HepG2 (cell line): ENCODE data around the gene MREG. TPM values are rescaled to one million over a fixed set of nuclear protein-coding genes. Genes with fewer than 3 reads are reported as not detected.

Source experiments
- ATAC-seq: fragments of 200-7000 bp; cut with Tn5 transposase; 3 replicates; pipeline ENCODE4 v1.9.1; 2020; ENCODE audit warnings: mild to moderate bottlenecking, moderate library complexity
- BruUV-seq: library from RNA; stranded (reverse); fragments of 400-500 nt; replicated peaks from 2 replicates; lab custom pipeline; 2021; lab: Mats Ljungman, UMichigan
- CTCF ChIA-PET: fragments of 300-600 bp; formaldehyde crosslinking; extraction: SDS; loops from one replicate; lab custom pipeline; 2021; ENCODE audit warnings: low total read pairs, inconsistent platforms, low intra/inter-chr PET ratio; lab: Yijun Ruan, JAX
- POLR2A ChIA-PET: fragments of 350-600 bp; sonication (Branson Sonifier 250); formaldehyde crosslinking; loops from one replicate; lab custom pipeline; 2020; ENCODE audit warnings: antibody characterized with exemption, inconsistent platforms; lab: Yijun Ruan, JAX
- DNase-seq: peaks from one replicate; pipeline ENCODE4 v3.0.0-alpha.2; 2015; ENCODE audit warnings: low spot score
- FAIRE-seq: peaks from 3 replicates; lab custom pipeline; 2011; peaks lifted over from hg19 to GRCh38; lab: Jason Lieb, UNC
- H2AFZ ChIP-seq: one replicate; pipeline ENCODE4 v1.6.1; 2011; ENCODE audit warnings: low read length, inconsistent platforms
- H3K27ac ChIP-seq: fragments of 300-600 bp; 3 replicates; pipeline ENCODE4 v1.8.0; 2011; ENCODE audit warnings: mixed run types, mild to moderate bottlenecking, mixed read lengths, low read length, inconsistent platforms; ENCODE audit not compliant: insufficient read depth; ENCODE audit errors: extremely low read length
- H3K27me3 ChIP-seq, 2 experiments: fragments of 200-600 bp in 1 of 2; 2 replicates in 1 of 2; 3 replicates in 1 of 2; pipeline versions ENCODE4 v1.6.0 to v1.8.0; 2011; ENCODE audit warnings: low read length in 2 of 2, mild to moderate bottlenecking in 2 of 2, moderate library complexity in 2 of 2, inconsistent platforms in 1 of 2; ENCODE audit not compliant: insufficient read depth in 2 of 2, control insufficient read depth in 1 of 2
- H3K36me3 ChIP-seq, 2 experiments: fragments of 200-600 bp in 1 of 2; replicated peaks in 1 of 2; 2 replicates in 1 of 2; 3 replicates in 1 of 2; pipeline versions ENCODE4 v1.5.1 to v1.8.0; 2011; ENCODE audit warnings: low read length in 2 of 2, inconsistent platforms in 1 of 2; ENCODE audit not compliant: insufficient read depth in 2 of 2, control insufficient read depth in 1 of 2
- H3K4me1 ChIP-seq: 2 replicates; pipeline ENCODE4 v1.5.1; 2012; ENCODE audit warnings: low read length, inconsistent platforms; ENCODE audit not compliant: insufficient read depth
- H3K4me2 ChIP-seq: 2 replicates; pipeline ENCODE4 v1.6.0; 2011; ENCODE audit warnings: low read depth, low read length, inconsistent platforms
- H3K4me3 ChIP-seq, 3 experiments: fragments of 200-600 bp in 1 of 3; sonication (generic), shearing (Covaris generic) in 1 of 3; replicated peaks in 1 of 3; 2 replicates each; pipeline ENCODE4 v1.5.1; 2011 to 2016; ENCODE audit warnings: low read length in 3 of 3, inconsistent platforms in 2 of 3, low read depth in 2 of 3, mild to moderate bottlenecking in 2 of 3, control low read depth in 1 of 3, mixed read lengths in 1 of 3; ENCODE audit not compliant: insufficient read depth in 1 of 3
- H3K79me2 ChIP-seq: one replicate; pipeline ENCODE4 v1.6.1; 2011; ENCODE audit warnings: low read length, inconsistent platforms; ENCODE audit not compliant: insufficient read depth
- H3K9ac ChIP-seq: 2 replicates; pipeline ENCODE4 v1.6.0; 2011; ENCODE audit warnings: mild to moderate bottlenecking, low read depth, low read length, inconsistent platforms; ENCODE audit not compliant: insufficient read depth
- H3K9me3 ChIP-seq: 2 replicates; pipeline ENCODE4 v1.5.1; 2012; ENCODE audit warnings: mild to moderate bottlenecking, low read length
- H4K20me1 ChIP-seq: 2 replicates; pipeline ENCODE4 v1.6.0; 2011; ENCODE audit warnings: inconsistent platforms, mild to moderate bottlenecking, low read length, moderate library complexity; ENCODE audit not compliant: insufficient read depth
- ELF1 ChIP-seq: sonication (generic); formaldehyde crosslinking; IDR thresholded peaks from 2 replicates; pipeline ENCODE4 v1.4.0; 2020; ENCODE audit warnings: missing genetic modification reagents
- GABPB1 ChIP-seq: IDR thresholded peaks from 2 replicates; pipeline ENCODE4 v1.6.1; 2016; ENCODE audit warnings: mild to moderate bottlenecking, missing genetic modification reagents, moderate library complexity, missing compliant biosample characterization
- MNT ChIP-seq: fragments of 450-650 bp; IDR thresholded peaks from 2 replicates; pipeline ENCODE4 v1.6.1; 2016
- NFRKB ChIP-seq: fragments of 450-650 bp; IDR thresholded peaks from 2 replicates; pipeline ENCODE4 v1.6.1; 2017
- RBAK ChIP-seq: sonication (generic); formaldehyde crosslinking; IDR thresholded peaks from 2 replicates; pipeline ENCODE4 v1.5.1; 2020; ENCODE audit warnings: mild to moderate bottlenecking, missing genetic modification reagents
- ZFY ChIP-seq: sonication (generic); formaldehyde crosslinking; IDR thresholded peaks from 2 replicates; pipeline ENCODE4 v1.4.0; 2020; ENCODE audit warnings: missing genetic modification reagents
- ZNF251 ChIP-seq: sonication (generic); formaldehyde crosslinking; IDR thresholded peaks from 2 replicates; pipeline ENCODE4 v1.9.0; 2021; ENCODE audit warnings: mild to moderate bottlenecking, missing genetic modification reagents
- ZNF556 ChIP-seq: sonication (generic); formaldehyde crosslinking; IDR thresholded peaks from 2 replicates; pipeline ENCODE4 v1.4.0; 2020; ENCODE audit warnings: mild to moderate bottlenecking, missing genetic modification reagents, borderline replicate concordance
- ZNF557 ChIP-seq: sonication (generic); formaldehyde crosslinking; IDR thresholded peaks from 2 replicates; pipeline ENCODE4 v1.4.0; 2020; ENCODE audit warnings: missing genetic modification reagents
- ZSCAN12 ChIP-seq: sonication (generic); formaldehyde crosslinking; IDR thresholded peaks from 2 replicates; pipeline ENCODE4 v1.9.0; 2021; ENCODE audit warnings: mild to moderate bottlenecking, missing genetic modification reagents
- WGBS: methylation state at CpG from one replicate; pipeline ENCODE4 v1.1.6; 2017; ENCODE audit warnings: low lambda C conversion rate; 5-methylcytosine and 5-hydroxymethylcytosine counted together
- in situ Hi-C: cut with HindIII; loops from 2 replicates; pipeline ENCODE4 v1.10.0; 2017; ENCODE audit warnings: low pct_unique_long_range_greater_than_20kb; ENCODE audit not compliant: extremely low pct_ligation_motif_present
- intact Hi-C: fragments of 100-400 bp; cut with micrococcal nuclease; formaldehyde crosslinking; loops from one replicate; pipeline ENCODE4 v1.10.0; 2022; ENCODE audit not compliant: unreplicated experiment
- polyA plus RNA-seq, 8 experiments: library from polyadenylated mRNA; depleted of rRNA in 3 of 8; stranded (reverse) in 7 of 8; unstranded in 1 of 8; fragments of >200 nt; fragmentation: Illumina TruSeq in 4 of 8; extraction: Trizol in 4 of 8; gene quantifications; 2 replicates each; pipeline versions ENCODE4 v1.2.1 to v1.2.3, GENCODE V29; 2011 to 2016; ENCODE audit warnings: low read depth in 4 of 8, missing spikeins in 1 of 8, mixed read lengths in 1 of 8; ENCODE audit not compliant: insufficient read depth in 1 of 8
- total RNA-seq, 5 experiments: library from RNA; depleted of rRNA; stranded (reverse); fragments of >200 nt; fragmentation: Illumina TruSeq; extraction: Trizol; gene quantifications; 2 replicates each; pipeline ENCODE4 v1.2.3, GENCODE V29; 2016; ENCODE audit warnings: low read depth in 1 of 5

Gene MREG
- total and polyA plus RNA-seq, 2 of the 13 experiments (the other 11 are each of a cell fraction or from before 2014, with no cell fraction given): 7.5 to 23.3 TPM

- DNase-seq: no peak
- peaks cover 27% of the 10 kb centered on the region for H3K4me1 ChIP-seq
- no peaks in the 10 kb centered on the region for H3K36me3 ChIP-seq
- H3K27me3 ChIP-seq: no peaks in the 10 kb centered on the region
- no peak overlapping the region for H3K27ac ChIP-seq
- intact Hi-C loops: no loop called here
- no peak for FAIRE-seq
- no peak overlapping the region for H3K4me3 ChIP-seq
- no TSS peak for BruUV-seq
- H3K9ac ChIP-seq: no peak overlapping the region
- ChIA-PET CTCF (no interaction called here), POLR2A (no interaction called here)
- H4K20me1 ChIP-seq: no peaks in the 10 kb centered on the region
- 87% methylated on average over 5 of the region's 5 CpGs for WGBS
- no peaks in the 10 kb centered on the region for H3K79me2 ChIP-seq
- in situ Hi-C loops: loop anchor here (10.0 kb wide), 1 partner anchor 291 kb away; no protein-coding TSS in a partner anchor
- H3K4me2 ChIP-seq: no peak overlapping the region
- no peaks in the 10 kb centered on the region for H3K9me3 ChIP-seq
- H2AFZ ChIP-seq: no peak overlapping the region
- no peak for TF ChIP-seq GABPB1 (CRISPR knock-in tag)
- TF ChIP-seq ZNF251 (CRISPR knock-in tag): no peak
- no peak for TF ChIP-seq MNT
- no peak for TF ChIP-seq ZFY (CRISPR knock-in tag)
- no peak for TF ChIP-seq ZNF556 (CRISPR knock-in tag)
- no peak for TF ChIP-seq ZNF557 (CRISPR knock-in tag)
- TF ChIP-seq ZSCAN12 (CRISPR knock-in tag): no peak
- no peak for TF ChIP-seq ELF1 (CRISPR knock-in tag)
- TF ChIP-seq RBAK (CRISPR knock-in tag): no peak
- TF ChIP-seq NFRKB: no peak
- ATAC-seq: no peak
These were observed 97.9 kb downstream of the MREG start for GRCh38 chr2:215915441-215915840.
